Ovary (tissue), 3 donors: ENCODE data around the gene ESD.

Experiments used
- POLR2A ChIP-seq: fragments of 450-650 bp; IDR thresholded peaks from one replicate; pipeline ENCODE4 v1.6.1; 2017; ENCODE audit warnings: antibody characterized with exemption, mild to moderate bottlenecking, moderate library complexity
- TF ChIP-seq, protein P1 (sequence below), 3 donors: fragments of 450-650 bp in 2 of 3; fragments of 200-600 bp in 1 of 3; IDR thresholded peaks; one replicate each; pipeline versions ENCODE4 v1.5.1 to v1.8.0; 2016 to 2022; ENCODE audit warnings: antibody characterized with exemption in 3 of 3, mild to moderate bottlenecking in 1 of 3
- donor health status: DM: no; HTN: no; CAD: no.

- TF ChIP-seq, protein P1, sequence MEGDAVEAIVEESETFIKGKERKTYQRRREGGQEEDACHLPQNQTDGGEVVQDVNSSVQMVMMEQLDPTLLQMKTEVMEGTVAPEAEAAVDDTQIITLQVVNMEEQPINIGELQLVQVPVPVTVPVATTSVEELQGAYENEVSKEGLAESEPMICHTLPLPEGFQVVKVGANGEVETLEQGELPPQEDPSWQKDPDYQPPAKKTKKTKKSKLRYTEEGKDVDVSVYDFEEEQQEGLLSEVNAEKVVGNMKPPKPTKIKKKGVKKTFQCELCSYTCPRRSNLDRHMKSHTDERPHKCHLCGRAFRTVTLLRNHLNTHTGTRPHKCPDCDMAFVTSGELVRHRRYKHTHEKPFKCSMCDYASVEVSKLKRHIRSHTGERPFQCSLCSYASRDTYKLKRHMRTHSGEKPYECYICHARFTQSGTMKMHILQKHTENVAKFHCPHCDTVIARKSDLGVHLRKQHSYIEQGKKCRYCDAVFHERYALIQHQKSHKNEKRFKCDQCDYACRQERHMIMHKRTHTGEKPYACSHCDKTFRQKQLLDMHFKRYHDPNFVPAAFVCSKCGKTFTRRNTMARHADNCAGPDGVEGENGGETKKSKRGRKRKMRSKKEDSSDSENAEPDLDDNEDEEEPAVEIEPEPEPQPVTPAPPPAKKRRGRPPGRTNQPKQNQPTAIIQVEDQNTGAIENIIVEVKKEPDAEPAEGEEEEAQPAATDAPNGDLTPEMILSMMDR (IDR thresholded peaks at IDR 0.05) = no peak
- no peak for TF ChIP-seq POLR2A
Observed at GRCh38 chr13:46728777-46729176, 68.2 kb downstream of the ESD start.
